ENCODE measurements around the gene GNB1L.
A peak's percentile ranks its signal among the peaks of the same experiment; 100 is the strongest.

The GNB1L gene, protein sequence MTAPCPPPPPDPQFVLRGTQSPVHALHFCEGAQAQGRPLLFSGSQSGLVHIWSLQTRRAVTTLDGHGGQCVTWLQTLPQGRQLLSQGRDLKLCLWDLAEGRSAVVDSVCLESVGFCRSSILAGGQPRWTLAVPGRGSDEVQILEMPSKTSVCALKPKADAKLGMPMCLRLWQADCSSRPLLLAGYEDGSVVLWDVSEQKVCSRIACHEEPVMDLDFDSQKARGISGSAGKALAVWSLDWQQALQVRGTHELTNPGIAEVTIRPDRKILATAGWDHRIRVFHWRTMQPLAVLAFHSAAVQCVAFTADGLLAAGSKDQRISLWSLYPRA

DNA sequence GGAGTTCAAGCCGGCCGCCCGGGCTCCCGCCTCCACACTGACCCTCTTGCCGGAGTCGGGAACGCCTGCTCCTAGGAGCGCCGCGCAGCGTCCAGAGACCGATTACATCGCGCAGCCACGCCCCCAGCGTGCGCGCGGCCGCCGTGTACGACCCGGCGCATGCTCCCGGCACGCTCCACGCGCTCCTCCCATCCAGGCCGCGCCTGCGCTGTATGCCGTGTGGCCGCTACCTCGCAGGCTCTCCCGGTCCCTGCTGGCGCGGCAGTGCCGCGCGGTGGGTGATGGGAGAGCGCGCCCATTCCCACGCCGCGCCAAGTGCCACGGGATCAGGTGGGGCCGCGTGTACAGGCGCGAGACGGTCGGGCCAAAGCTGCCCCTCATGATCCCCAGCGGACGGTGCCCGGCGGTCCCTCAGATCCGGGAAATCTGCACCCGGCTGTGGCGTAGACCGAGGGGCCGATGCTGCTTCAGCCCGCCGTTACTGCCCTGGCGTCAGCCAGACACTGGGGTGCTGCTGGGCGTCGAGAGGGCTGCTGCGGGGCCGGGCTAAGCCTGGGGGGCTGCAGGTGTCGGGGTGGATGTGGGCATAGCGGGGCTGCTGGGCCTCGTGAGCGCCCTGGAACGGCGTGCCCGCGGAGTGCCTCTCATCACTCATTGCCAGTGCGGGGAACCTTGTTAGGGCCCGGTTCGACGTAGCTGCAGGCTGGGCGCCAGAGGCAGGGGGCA, at the start of gene GNB1L, which contains the start of gene RTL10:
GNB1L (minus strand) TSS at position 97 of the 726 bp plus-strand sequence. CDS start 33,519 bp downstream, outside the sequence.
RTL10 (minus strand) TSS at position 97 of the 726 bp plus-strand sequence. CDS start 2,613 bp downstream, outside the sequence.
- no peaks in the 10 kb centered on the region for H3K27me3 Mint-ChIP-seq
- H3K4me3 Mint-ChIP-seq: peak within 1 kb of the TSS; percentile 97
- H3K9me3 Mint-ChIP-seq: no peaks in the 10 kb centered on the region
- H3K4me1 Mint-ChIP-seq (ENCODE audit: low read depth): peaks cover 69% of the 10 kb centered on the region
- peak within 1 kb of the TSS; percentile 98 for H3K27ac Mint-ChIP-seq
- DNase-seq: peak; percentile 97
- peaks cover 72% of the 10 kb centered on the region for H3K36me3 Mint-ChIP-seq (ENCODE audit: low read depth)

DNA sequence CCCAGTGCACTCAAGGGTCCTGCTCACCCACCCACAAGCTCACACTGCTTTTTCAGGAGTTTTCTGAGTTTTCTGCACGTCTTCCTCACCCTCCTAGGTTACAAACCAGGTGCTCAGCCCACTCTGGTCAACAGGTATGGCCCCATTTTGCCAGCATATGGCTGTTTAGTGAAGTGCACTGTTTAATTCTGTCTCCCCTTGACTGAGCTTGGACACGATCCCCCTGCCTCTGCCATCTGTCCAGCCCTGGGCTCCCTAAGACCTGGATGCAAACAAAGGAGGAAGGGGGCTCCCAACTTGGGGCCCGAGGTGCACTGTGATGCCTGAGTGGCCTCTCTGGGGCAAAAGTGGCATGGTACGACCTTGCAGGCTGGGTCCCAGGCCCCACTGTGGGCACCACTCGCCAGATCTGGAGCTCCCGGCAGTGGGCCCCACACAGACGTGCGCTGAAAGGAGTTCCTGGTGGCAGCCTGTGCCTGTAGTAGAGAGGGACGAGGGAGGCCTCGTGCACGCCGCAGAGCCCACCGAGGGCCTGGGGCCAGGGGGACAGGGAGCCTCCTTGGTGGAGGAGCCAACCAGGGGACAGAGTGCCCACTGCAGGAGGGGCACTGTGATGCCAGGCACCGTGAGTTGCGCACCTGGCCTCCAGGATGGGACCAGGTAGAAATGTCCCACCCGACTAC, 49.6 kb upstream of the GNB1L start:
- Mint-ChIP-seq H3K27ac (no peak overlapping the region), H3K9me3 (no peaks in the 10 kb centered on the region), H3K4me3 (no peak overlapping the region), H3K27me3 (no peaks in the 10 kb centered on the region), H3K4me1 (ENCODE audit: low read depth) (no peaks in the 10 kb centered on the region), H3K36me3 (ENCODE audit: low read depth) (peaks cover 11% of the 10 kb centered on the region)
- no peak for DNase-seq

DNA sequence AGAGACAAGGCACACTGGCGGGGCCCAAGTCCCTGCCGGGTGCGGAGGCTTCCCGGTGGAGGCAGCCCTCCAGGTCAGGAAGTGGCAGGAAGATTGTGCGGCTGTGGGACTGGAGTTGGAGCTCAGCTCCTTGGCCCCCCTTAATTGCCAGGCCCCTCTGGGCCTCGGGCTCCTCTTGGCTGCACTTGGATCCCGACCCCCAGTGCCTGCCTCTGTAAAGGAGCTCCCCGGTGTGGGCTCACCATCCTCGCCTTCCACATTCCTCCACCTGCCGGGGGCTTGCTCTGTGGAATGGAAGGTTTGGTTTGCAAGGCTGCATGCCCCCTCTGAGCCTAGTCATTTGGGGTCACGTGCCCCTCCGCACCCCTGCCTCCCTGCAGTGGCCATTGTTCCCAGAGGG, 48.8 kb upstream of the GNB1L start:
- Mint-ChIP-seq H3K4me1 (ENCODE audit: low read depth) (no peaks in the 10 kb centered on the region), H3K4me3 (no peak overlapping the region), H3K9me3 (no peaks in the 10 kb centered on the region), H3K27ac (no peak overlapping the region), H3K36me3 (ENCODE audit: low read depth) (peaks cover 14% of the 10 kb centered on the region), H3K27me3 (no peaks in the 10 kb centered on the region)
- DNase-seq: no peak

DNA sequence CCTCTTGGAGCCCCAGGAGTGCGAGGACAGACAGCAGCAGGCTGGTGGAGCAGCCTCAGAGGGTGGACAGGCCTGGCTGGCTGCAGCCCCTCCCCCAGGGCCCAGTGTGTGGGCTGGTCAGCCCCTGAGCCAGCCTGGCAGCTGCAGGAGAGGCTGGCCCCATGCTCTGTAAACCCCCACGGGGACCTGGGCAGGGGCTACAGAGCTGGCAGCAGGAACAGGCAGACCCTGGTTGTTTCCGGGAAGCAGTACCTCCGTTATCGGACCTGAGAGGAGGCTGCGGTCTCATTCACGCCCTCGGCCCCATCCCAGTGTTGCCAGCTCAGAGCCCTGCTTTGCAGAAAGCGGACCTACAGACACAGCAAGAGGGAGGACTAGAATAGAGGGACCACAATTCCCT, 48.4 kb upstream of the GNB1L start:
- no peak for DNase-seq
- no peak overlapping the region for H3K4me3 Mint-ChIP-seq
- no peaks in the 10 kb centered on the region for H3K9me3 Mint-ChIP-seq
- H3K4me1 Mint-ChIP-seq (ENCODE audit: low read depth): no peaks in the 10 kb centered on the region
- no peak overlapping the region for H3K27ac Mint-ChIP-seq
- no peaks in the 10 kb centered on the region for H3K27me3 Mint-ChIP-seq
- H3K36me3 Mint-ChIP-seq (ENCODE audit: low read depth): peaks cover 10% of the 10 kb centered on the region

DNA sequence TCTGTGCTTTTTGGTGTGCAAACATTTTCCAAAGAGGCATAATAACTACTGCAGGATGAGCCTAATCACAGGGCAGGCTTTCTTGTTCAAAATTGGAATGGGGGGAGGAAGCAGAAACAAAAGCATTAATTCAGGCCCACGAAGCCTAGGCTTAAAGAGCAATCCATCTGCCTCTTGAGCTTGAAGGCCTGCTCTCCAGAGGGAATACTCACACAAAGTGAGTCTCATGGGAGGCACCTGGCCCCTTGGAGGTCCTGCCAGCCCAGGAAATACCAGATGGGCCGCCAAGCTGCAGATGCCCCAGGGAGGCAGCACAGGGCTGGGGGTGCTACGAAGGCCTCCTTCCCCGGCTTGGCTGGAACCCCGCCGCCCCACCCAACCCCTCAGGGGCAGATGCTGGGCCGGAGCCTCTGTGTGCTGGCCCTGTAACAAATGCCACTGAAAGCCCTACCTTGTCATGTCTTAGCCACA, 47.6 kb upstream of the GNB1L start:
- DNase-seq: no peak
- Mint-ChIP-seq H3K9me3 (no peaks in the 10 kb centered on the region), H3K27ac (no peak overlapping the region), H3K27me3 (no peaks in the 10 kb centered on the region), H3K4me1 (ENCODE audit: low read depth) (peaks cover 2% of the 10 kb centered on the region), H3K4me3 (no peak overlapping the region), H3K36me3 (ENCODE audit: low read depth) (peaks cover 12% of the 10 kb centered on the region)

DNA sequence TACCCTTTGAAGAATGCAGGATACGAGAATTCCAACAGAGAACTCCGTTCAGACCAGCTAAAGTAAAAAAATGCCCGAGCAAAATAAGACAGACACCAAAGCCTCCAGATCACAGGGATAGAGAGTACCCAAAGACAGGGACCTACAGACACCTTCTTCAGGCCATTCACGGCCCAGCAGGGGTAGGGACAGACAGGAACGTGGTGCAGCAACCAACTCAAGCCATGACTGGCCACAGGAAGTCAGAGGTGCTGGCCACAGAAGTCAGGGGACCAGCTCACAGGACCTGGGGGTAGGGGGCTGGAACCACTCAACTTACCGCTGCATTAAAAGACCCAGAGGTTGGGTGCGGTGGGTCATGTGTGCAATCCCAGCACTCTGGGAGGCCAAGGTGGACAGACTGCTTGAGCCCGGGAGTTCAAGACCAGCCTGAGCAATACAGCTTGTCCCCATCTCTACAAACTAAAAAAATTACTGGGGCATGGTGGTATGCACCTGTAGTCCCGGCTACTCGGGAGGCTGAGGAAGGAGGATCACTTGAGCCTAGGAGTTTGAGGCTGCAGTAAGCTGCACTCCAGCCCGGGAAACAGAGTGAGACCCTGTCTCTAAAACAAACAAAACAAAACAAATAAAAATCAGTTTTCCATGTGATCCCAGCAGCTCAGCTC, 47.0 kb upstream of the GNB1L start:
- peaks cover 8% of the 10 kb centered on the region for H3K4me1 Mint-ChIP-seq (ENCODE audit: low read depth)

DNA sequence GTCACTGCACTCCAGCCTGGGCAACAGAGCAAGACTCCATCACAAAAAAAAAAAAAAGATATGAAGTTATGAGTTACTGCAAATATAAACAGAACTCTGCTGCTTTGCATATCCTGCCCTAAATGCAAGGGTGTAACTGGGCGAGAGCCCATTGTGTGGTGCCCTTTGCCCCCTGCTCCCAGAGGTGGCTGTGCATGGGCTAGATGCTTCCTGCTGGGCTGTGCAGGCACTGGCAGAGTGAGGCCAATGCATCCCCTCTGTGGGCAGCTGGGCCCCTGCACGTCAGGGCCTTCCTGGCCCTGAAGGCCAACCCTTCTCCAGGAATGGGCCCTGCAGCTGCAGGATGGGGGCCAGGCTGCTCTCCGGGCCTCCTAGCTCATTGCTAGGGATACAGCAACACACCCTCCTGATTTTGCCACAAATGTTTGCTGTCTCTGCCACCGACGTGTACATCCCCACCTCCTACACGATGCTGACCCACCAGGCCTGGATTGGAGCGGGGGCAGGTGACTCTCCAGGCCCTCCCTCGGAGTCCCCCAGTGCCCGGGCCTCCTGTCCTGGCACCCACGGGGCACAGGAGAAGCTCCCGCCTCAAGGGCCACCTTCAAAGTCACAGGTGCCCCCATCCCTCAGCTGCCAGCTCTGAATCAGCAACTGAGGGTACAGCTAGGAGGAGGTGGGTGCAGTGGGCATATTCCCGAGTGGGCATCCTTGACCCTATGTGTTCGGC, 46.2 kb upstream of the GNB1L start:
- peaks cover 11% of the 10 kb centered on the region for H3K36me3 Mint-ChIP-seq (ENCODE audit: low read depth)
- DNase-seq: no peak
- H3K4me1 Mint-ChIP-seq (ENCODE audit: low read depth): peaks cover 16% of the 10 kb centered on the region
- no peak overlapping the region for H3K4me3 Mint-ChIP-seq
- H3K27ac Mint-ChIP-seq: no peak overlapping the region
- no peaks in the 10 kb centered on the region for H3K9me3 Mint-ChIP-seq
- no peaks in the 10 kb centered on the region for H3K27me3 Mint-ChIP-seq

More for the DNA sequence above, 47.0 kb upstream of the GNB1L start:
- Mint-ChIP-seq H3K4me3 (no peak overlapping the region), H3K9me3 (no peaks in the 10 kb centered on the region), H3K36me3 (ENCODE audit: low read depth) (peaks cover 13% of the 10 kb centered on the region), H3K27ac (no peak overlapping the region), H3K27me3 (no peaks in the 10 kb centered on the region)
- no peak for DNase-seq

DNA sequence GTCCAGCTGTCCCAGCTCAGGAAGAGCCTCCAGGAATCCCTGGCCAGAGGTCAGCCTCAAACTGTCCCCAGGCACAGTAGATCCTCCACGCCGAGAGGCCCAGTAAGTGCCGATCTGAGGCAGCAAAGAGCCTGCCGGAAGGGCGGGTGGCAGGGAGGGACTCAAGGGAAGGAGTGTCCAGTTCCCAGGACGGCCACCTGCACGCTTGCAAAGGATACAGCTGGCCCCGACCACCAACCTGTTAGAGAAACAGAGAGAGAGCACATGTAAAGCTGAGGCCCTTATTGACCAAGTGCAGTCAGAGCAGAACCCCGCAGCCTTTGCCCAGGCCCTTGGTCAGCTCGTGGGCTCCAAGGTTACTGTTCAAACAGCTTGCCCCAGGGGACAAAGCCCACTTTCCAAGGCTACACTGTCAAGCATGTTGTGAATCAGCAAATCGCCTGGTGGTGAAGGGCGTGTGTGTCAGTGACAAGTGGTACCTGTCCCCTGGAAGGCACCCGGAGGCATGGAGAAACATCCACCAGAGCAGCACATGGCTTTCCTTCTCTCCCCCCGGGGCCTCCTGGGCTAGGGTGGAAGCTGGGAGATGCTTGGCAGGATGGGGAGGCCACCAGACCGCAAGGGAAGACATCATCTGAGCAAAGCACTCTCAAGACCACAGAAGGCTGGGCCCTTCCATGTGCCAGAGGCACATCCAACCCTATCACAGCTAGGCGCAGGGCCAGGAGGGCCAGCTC, 44.3 kb upstream of the GNB1L start:
- Mint-ChIP-seq H3K27ac (no peak overlapping the region), H3K36me3 (ENCODE audit: low read depth) (peaks cover 19% of the 10 kb centered on the region)

DNA sequence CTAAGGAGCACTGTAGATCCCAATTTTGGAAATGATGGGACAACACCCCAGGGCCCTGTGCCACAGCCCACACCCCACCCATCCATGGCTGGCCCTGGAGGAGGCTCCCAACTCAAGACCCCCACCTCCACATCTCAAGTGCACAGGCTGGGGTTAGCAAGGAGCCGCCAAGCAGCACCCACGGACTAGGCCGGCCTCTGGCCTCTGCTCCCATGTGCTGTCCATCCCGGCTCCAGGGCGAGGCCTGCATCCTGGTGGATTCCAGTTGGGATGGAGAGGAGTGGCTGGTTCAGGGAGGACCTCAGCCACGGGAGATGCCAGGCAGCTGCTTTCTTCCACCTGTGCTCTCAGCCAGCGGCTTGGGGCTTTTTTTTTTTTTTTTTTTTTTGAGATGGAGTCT, 43.5 kb upstream of the GNB1L start:
- Mint-ChIP-seq H3K27me3 (no peaks in the 10 kb centered on the region), H3K4me1 (ENCODE audit: low read depth) (peaks cover 38% of the 10 kb centered on the region), H3K27ac (no peak overlapping the region), H3K4me3 (no peak overlapping the region), H3K9me3 (no peaks in the 10 kb centered on the region), H3K36me3 (ENCODE audit: low read depth) (peaks cover 19% of the 10 kb centered on the region)
- DNase-seq: no peak

More for the DNA sequence above, 44.3 kb upstream of the GNB1L start:
- DNase-seq: no peak
- Mint-ChIP-seq H3K9me3 (no peaks in the 10 kb centered on the region), H3K27me3 (no peaks in the 10 kb centered on the region), H3K4me1 (ENCODE audit: low read depth) (peaks cover 30% of the 10 kb centered on the region), H3K4me3 (no peak overlapping the region)

DNA sequence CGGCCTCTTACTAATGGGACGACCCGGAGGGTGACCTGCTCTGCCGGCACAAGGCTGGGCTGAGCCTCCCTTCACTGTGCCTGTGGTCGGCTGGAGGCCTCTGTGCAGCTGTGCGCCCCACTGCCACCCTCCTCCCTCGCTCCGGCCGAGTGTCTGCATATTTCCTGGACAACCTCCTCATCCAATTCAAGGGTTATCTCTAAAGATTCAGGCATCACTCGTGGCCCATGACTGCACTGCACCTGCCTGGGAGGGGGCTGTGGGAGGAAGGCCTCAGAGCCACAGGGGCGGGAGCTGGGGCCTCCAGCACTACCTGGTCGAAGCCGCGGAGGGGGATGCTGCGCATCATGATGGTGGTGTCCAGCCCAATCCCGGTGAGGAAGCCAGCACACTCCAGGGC, 43.1 kb upstream of the GNB1L start:
- Mint-ChIP-seq H3K4me1 (ENCODE audit: low read depth) (peaks cover 43% of the 10 kb centered on the region), H3K27me3 (no peaks in the 10 kb centered on the region)

DNA sequence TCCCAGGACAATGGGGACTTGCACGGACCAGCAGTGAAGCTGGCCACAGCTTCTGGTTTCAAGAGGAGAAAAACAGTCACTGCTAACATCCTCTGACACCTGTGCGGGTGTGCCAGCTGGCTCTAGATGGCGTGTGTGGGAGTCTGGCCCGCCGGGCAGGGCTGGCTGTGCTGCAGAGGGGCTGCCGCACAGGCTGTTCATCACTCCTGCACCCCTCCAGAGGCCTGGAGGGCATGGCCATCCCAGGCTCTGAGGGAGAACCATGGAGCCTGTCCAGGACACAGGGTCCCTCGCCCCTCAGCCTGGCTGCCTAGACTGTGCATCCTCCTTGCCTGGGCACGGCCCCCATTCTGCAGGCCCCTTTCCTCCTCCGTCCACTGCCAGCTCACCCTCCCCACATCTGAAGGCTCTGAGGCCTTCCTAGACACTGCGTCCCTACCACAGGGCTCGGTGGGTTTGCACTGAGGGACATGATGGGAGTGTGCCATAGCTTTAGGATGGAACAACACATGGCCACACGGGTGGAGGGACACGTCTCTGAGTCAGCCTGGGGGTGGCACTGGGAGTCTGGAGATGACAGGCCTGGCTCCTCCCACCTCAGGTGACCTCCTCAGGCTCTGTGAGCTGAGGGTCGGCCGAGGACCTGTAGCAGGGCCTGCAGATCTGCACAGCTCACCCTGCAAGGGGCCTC, 42.1 kb upstream of the GNB1L start:
- H3K27ac Mint-ChIP-seq: peak overlapping the region; percentile 64
- no peak overlapping the region for H3K4me3 Mint-ChIP-seq
- peaks cover 52% of the 10 kb centered on the region for H3K4me1 Mint-ChIP-seq (ENCODE audit: low read depth)
- DNase-seq: no peak
- H3K27me3 Mint-ChIP-seq: no peaks in the 10 kb centered on the region
- H3K9me3 Mint-ChIP-seq: no peaks in the 10 kb centered on the region
- H3K36me3 Mint-ChIP-seq (ENCODE audit: low read depth): peaks cover 21% of the 10 kb centered on the region

More for the DNA sequence above, 43.1 kb upstream of the GNB1L start:
- Mint-ChIP-seq H3K27ac (no peak overlapping the region), H3K36me3 (ENCODE audit: low read depth) (peaks cover 19% of the 10 kb centered on the region), H3K4me3 (no peak overlapping the region), H3K9me3 (no peaks in the 10 kb centered on the region)
- no peak for DNase-seq

DNA sequence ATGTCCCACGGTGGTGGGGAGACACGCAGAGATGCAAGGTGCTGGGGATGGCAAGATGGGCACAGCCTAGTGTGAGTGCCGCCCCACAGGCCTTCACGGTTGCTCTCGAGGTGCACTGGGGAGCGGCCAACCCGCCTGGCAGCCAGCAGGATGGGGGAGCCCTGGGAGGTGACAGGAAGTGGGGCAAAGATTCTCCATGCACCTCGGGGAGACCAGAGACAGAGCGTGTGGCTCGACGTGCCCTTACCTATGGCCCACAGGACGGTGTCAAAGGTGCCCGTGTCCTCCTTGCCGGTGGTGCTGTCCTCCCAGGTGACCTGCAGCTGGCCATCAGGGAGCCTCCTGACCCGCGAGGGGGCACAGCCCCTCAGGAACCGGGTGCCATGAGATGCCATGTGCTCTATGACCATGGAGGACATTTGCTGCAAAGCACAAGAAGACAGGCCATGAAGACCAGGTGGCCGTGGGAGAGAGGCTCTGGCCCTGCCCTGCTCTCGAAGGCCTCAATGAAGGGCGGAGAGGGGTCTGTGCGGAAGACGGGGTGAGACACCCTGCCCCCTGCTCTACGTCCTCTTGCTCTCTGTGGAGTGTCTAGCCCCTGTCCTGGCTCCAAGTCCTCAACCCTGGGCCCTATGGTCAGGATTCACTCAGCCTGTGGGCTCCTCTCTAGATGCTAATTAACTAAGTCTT, 40.6 kb upstream of the GNB1L start:
- H3K27ac Mint-ChIP-seq: peak overlapping the region; percentile 54
- H3K36me3 Mint-ChIP-seq (ENCODE audit: low read depth): peaks cover 17% of the 10 kb centered on the region
- no peaks in the 10 kb centered on the region for H3K27me3 Mint-ChIP-seq
- no peak for DNase-seq
- H3K9me3 Mint-ChIP-seq: no peaks in the 10 kb centered on the region
- peaks cover 67% of the 10 kb centered on the region for H3K4me1 Mint-ChIP-seq (ENCODE audit: low read depth)
- no peak overlapping the region for H3K4me3 Mint-ChIP-seq

Data from activated T-cell treated with anti-CD3 and anti-CD28 coated beads, Interleukin-2, amount 50 U/mL, for 24 hours (primary cell).